Tongue (tissue), 2 donors: Measurements from ENCODE around the gene DDX10. TPM values are rescaled to one million over a fixed set of nuclear protein-coding genes. Genes with fewer than 3 reads are reported as not detected.
A peak's percentile ranks its signal among the peaks of the same experiment; 100 is the strongest.

Experiments
- DNase-seq: peaks from one replicate; pipeline ENCODE4 v3.0.0-alpha.2; 2015
- total RNA-seq: library from RNA; depleted of rRNA; stranded (reverse); fragments of >200 nt; gene quantifications from one replicate; pipeline ENCODE4 v1.2.3, GENCODE V29; 2014

DDX10 gene
- total RNA-seq, 1 donor from 2014 or later, result 20.5 TPM

DNA sequence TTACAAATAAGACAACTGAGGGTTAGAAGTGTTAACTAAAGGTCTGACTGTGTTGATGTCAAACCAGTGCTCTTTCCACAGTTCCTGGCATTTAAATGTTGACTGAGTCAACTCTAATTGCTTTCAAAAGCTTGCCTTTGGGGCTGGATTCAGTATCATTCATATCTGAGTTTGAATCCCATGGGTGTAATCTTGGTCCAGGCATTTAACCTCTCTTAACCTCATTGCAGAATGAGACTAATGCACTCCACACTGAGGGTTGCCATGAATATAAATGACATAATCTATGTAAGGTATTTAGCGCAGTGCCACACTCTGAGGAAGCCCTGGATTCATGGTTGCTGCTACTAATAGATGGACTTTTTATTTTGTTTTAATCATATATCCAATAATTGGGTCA is 274.3 kb downstream of the DDX10 start:
- DNase-seq, result no peak

DNA sequence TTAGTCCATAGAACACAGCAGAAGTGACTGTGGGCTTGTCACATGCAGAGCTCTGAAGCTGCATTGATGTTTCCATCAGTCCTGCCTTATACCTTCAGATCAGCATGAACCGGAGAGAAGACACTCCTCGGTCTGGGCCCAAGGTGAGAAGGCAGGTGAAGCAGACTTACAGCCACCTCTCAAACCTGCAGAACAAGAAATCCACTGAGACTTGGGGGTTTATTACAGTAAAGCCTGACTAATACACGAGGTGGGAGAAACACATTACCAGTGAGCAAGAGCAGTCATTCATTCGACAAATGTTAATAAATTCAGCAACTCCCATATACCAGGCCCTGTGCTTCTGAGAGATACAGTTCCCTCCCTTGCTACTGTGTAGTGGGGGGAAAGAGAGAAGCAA is 279.0 kb downstream of the DDX10 start:
- DNase-seq, result no peak

DNA sequence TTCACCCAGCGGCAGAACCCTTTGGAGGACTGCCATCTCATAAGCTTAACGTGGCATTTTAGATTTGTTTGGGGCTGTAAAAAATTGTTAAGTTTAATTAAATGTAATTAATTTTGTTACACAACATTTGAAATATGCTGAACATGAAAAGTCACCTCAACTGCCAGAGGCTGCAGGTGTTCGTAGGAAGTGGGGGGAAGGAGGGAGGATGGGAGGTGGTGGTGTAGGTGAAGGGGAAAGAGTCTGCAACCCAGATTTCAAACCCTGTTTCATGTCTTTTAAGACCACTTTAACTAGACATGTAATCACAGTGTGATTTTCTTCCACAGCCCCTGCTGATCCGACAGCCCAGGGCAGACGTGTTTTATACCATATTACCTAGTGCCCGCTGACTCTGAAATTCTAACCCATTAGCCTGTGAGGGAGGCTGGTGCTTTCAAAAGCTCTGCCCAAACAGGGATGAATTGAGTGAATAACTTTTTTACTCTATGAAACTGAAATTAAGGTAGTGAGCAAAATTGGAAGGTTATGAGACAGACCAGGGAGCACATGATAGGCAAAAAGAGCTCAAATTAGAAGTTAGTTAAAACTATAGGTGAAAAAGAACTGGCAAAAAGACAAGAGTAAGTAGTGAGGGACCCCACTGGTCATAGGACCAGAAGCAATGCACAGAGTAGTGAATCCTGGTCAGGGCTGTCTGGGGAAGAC is 279.8 kb downstream of the DDX10 start:
- no peak for DNase-seq

DNA sequence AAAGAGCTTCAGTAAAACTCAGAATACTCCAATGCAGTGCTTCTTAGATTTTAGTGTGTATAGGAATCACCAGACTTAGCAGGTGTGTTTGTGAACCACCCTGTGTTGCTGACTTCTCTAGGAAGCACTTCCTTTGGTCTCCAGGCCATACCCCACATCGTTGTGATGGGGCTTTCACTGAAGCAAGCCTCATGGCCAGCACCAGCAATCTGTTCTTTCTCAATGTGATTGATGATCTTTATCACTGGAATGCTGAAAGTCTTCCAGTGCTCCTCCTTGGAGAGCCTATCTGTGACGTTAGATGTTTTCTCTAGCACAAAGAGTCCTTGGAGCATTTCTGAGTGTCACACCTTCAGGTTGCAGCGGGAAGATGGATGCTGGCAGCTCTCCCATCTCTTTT is 280.5 kb downstream of the DDX10 start:
- no peak for DNase-seq

DNA sequence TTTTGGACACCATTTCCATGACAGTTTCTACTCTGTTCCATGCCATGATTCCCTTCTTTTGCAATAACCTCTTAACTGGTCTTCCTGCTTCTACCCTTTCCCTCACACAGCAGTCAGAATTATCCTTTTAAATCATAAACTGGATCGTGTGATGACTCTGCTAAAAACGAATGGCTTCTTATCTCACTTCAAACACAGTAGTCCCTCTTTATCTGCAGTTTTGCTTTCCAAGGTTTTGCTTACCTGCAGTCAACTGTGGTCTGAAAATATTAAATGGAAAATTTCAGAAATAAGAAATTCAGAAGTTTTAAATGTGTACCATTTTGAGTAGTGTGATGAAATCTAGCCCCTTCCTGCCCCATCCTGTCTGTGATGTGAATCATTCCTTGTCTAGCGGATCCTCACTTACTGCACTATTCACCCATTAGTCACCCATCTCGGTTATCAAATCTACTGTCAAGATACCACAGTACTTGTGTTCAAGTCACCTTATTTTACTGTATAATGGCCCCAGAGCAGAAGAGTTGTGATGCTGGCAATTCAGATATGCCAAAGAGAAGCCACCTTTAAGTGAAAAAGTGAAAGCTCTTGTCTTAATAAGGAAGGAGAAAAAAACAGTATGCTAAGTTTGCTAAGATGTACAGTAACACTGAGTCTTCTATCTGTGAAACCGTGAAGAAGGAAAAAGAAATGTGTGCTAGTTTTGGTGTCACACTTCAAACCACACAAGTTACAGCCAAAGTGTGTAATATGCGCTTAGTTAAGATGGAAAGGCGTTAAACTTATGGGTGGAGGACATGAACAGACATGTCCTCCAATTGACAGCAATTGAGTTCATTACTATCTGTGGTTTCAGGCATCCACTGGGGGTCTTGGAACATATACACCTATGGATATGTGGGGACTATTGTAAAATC is 283.0 kb downstream of the DDX10 start:
- DNase-seq, result no peak

DNA sequence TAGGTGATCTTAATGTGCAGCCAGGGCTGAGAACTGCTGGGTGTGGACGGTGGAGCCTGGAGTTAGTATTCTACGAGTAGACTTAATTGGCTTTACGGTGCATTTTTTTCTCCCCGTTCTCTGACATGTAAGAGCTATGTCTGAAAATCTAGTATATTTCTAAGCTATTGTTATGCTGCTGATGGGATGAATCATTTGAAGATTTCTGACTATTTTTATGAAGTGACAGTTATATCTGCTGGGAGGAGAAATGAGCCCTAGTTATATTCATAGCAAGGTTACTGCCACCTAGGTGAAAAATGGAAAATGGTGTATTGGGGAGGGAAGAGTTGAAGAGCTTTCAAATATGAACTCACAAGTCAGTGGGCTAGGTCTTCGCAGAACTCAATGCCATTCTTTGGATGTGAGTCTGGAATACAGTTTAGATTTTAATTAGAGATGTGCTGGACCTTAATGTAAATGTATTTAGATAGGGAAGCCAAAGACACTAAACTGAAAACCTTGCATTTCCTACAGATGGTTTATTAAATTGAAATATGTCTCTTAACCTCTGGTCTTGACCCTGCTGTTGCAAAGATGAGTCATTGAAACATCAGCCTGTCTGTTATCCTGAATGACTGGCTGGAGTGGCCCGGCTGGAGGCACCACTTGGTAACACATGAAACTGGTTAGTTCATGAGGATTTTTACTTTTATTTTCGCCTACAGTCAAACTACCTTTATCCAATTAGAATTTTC is 293.7 kb downstream of the DDX10 start:
- no peak for DNase-seq

DNA sequence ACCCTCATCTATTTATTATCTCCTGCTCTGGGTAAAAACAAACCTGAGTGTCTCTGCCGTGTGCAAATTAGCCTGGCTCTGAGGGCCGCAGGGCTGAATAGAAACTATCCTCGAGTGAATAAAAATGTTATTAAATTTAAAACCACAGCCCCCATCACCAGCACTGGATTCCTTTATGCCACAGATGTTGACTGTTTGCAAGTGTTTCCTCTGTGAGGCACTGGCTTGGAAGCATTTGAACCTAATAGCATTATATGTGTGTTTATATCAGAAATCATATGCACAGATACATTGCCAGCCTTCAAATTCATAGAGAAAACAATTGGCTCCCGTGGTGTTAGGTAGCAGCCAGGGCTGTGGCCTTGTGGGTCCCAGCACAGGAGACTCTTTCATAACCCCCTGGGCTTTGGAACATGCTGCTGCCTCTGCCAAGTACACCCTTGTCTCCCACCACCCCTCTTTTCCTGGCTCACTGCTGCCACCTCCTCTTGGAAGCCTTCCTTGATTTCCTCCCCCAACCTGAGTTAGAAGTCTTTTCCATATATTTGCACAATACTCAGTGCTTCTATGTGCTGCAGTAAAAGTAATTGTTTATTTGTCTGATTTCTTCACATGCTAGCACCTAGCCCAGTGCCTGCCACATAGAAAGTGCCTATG is 294.4 kb downstream of the DDX10 start:
- no peak for DNase-seq

DNA sequence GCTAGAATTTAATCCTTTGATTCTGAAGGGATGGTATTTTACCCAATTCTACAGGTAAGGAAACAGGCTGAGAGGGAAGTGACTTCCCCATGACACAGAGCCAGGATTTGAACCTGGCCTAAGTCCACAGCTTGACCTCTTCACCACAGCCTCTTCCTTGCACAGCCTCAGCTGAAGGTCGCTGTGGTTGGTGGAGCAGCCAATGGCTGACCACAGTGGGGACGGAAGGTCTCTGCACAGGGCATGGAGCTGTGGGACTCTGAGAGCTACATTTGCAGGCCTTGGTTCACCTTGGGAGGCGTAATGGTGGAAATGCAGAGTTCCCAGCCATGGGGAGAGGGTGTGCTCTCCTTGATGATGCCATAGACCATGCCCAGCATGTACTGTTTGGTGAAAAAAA is 295.0 kb downstream of the DDX10 start:
- no peak for DNase-seq

DNA sequence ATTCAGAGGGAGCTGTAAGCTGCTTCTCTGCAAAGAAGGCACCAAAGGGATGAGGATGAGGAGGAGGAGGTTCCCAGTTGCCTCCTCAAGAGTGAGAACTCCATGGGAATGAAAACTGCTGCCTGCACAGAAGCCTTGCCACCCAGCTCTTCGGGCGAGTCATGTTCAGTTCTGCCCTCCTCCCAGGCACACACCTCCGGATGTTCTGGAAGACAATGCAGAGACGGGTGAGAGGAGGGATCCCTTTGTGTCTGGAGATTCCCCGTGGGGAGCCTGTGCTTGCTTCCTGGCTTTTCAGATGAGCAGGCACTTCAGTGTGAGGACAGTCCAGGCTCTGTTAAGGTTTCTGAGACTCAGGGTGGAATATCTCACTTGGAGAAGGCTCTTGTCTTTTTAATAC is 295.6 kb downstream of the DDX10 start:
- no peak for DNase-seq

DNA sequence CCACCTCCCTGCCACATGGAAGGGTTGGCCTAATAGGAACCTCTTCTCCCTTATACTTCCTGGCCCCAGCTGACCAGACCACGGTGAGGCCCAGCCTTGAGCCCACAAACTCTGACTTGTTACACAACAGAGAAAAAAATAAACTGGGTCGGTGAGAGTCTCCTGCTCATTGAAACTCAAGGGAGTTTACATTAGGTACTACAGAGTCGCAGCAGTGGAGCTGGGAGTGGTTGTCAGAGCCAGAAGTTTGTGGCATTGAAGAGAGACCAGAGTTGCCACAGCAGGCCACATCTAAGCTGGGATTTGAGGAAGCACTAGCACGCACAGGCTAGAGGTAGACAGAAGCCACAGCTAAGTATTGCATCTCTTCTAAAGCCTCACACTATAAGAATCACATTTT is 296.2 kb downstream of the DDX10 start:
- DNase-seq, result no peak

DNA sequence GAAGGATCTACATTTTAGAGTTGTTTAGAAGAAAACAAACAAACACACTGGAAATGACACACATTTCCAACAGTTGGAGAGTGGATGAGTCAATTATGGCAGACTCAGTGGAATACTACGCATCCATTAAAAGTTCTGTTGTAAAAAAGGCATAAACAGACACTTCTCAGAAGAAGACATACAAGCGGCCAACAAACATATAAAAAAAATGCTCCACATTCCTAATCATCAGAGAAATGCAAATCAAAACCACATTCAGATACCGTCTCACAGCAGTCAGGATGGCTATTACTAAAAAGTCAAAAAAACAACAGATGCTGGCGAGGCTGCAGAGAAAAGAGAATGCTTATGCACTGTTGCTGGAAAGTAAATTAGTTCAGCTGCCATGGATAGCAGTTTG is 298.2 kb downstream of the DDX10 start:
- DNase-seq, result no peak

DNA sequence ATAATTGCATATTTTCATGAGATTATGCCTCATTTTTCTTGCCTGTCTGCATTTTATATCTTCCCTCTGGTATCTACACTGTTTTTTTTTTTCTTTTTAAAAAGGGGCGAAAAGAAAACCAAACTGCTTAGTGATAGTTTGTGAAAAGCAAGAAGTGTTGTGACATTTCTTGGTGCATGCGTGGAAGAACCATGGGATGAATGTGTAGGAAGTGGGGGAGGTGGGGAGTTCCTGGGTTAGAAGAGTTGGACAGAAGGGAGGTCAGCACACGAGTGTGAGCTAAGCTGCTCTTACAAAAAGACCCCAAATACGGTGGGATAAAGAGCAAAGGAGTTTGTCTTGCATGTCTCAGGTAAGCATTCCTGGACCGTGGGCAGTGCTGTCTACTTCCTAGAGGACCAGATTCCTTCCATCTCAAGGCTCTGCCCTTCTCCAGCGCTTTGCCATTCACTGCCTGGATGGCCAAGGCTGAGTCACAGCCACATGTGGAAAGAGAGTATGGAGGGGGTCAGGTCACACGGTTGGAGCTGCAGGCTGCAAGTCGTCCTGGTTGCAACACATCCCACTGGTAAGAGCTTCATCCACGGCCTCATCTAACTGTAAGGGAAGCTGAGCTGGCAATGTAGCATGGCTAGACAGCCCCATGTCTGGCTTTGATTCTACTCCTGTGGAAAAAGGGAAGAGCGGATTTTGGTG is 300.6 kb downstream of the DDX10 start:
- no peak for DNase-seq

DNA sequence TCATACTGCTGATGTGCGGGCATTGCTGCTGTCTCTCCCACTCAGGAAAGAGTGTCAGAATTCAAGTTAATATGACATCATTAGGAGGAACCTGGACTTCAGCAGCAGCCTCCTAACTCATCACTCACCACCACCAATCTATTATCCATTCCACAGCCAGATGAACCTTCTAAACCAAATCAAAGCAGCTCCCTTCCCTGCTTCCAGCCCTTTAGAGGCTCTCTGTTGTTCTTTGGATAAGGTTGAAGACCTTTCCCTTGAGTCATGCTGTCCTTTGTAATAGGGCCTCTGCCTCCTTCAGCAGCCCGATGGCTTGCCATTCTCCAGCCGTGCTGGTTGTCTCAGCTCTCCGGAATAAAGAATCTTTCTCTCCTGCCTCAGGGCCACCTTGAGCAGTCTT is 301.3 kb downstream of the DDX10 start:
- DNase-seq, result no peak

DNA sequence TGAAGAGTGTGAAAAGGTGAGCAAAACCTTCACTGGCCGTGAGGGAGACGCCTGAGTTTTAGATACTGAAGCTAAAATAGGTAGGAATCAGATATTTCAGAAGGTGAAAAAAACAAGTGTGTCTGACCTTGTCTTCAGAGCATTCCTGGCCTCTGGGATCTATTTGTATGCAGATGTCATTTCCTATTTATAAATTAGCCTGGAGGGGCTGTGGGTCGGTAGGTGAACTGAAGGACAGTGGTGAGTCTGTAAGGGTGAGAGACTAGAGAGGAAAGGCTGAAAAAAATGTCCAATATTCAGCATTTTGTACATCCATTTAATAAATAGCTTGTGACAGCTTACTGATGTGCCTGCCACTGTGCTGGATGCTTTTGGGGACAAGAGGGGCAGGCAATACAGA is 302.1 kb downstream of the DDX10 start:
- no peak for DNase-seq

DNA sequence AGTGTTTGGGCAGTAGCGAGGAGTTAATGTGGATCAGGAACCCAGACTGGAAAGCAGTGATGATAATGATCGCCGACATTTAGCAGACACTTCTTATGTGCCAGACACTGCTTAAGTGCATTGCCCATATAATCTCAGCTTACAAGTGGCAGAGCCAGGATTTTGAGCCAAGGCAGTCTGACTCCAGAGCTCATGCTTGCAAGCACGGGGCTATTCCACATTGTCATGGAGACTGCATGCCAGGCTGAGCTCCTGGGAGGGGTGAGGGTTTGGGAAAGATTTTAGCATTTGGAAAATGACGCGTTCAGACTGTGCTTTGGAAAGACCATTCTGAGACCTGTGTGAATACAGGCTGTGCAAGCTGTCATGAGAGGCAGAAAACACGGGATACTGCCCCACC is 302.7 kb downstream of the DDX10 start:
- peak; percentile 92 for DNase-seq

DNA sequence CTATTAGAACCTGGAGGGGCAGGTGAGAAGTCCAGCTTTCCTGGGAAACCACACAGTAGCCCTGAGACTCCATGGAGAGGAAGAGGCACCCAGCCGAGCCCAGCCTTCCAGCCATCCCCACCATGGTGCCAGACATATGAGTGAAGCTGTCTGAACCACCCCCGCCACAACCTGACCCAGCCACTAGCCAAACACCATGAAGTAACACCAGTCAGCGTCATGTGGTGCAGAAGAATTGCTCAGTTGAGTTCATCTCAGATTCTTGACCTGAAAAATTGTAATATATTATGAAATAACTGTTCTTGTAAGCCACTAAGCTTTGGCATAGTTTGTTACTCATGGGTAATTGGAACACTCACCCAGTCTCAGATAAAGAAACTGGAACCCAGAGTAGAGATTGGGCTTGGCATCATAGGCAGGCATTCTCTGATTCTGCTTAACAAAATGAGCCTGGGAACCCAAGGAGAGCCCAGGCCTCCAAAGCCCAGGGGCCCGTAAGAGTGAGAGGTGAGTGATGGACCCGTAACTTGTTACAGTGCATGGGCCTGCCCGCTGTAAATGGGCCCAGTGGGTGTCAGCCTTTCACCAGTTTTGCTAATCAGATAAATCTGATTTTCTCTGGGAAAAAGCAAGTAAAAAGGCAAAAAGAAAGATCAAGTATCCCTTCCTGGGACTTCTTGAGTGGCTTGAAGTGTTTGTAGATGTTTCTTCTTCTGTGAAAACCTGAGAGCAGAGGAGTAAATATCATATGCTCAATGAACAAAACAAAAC is 305.5 kb downstream of the DDX10 start:
- DNase-seq, result no peak

DNA sequence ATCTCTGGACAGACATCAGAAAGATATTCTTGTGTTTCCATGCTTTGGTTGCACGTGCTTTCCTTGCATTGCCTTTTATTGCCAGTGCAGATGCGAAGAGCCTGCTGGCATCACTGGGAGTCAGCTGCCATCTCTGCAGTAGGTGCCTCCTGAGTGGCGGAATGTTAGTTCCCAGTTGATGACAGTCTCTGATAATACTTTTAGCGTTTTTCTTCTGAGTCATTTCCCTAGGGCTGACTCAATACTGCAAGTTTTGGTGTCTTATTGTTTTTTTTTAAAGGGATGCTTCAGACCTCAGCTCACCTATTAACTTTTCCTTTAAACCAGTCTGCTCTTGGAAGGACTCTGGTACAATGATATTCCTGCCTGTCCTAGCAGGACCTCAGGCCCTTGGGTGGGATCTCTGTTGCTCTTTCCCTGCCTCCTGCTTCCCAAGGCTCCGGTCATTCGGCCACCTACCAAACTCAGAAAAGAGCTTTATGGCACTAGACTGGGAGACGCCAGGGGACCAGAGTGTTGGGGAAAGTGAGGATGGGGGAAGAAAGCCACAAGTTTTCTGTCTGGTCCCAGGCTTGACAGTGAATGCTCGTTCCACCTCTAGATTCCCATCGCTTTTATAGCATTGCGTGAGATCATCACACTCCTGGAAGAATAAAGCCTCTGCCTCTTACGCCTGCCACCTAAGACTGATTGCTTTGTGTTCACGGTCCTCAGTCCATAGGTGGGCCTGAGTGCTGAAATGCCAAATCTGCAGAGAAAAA is 308.7 kb downstream of the DDX10 start:
- no peak for DNase-seq

DNA sequence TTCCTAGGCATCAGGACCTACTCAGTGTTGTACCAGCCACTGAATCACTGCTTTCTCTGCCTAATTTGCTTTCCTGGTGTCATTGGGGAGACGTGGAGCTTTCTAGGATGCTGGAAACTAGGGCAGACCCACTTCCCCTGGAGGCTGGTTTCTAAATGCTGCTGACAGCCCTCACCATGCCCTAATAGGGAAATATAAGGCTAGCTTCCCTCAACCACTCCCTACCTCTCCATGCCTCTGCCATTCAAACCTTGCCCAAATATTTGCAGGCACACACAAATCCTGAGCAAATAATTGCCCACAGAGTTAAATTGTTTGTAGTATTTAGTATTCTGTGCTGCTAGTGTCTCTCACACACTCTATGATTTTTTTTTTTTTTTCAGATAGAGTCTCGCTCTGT is 310.2 kb downstream of the DDX10 start:
- DNase-seq, result no peak

DNA sequence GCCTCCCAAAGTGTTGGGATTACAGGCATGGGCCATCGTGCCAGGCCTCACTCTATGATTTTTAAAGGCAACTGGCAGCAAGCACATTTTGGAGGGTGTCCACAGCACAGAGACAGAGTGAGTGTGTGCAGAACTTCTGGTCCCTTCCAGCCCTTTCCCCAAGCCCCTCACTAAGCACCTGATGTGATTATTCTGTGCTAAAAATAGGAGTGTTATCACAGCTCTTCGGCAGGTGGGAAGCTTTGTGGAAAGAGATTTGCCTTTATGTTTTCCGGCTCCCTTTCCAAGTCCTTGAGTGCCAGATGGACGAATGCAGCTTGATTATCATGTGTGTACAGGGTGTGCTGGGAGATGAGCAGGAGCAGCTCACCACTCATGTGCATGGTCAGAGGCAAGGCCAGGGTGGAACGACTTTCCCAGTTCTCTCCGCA is 310.8 kb downstream of the DDX10 start:
- DNase-seq, result peak; percentile 38
